GM12875 (cell line): ENCODE data around the gene MAST2.

Experiments
- H3K4me3 ChIP-seq: one replicate; pipeline ENCODE4 v1.5.1; 2011; ENCODE audit warnings: low read depth, low read length, control low read depth
- CTCF ChIP-seq: IDR thresholded peaks from 2 replicates; pipeline ENCODE4 v1.5.1; 2011; ENCODE audit warnings: low read depth, mild to moderate bottlenecking, control low read depth, inconsistent platforms, low read length, moderate library complexity, borderline replicate concordance; ENCODE audit not compliant: insufficient read depth

MAST2 gene

GRCh38 chr1:46076343-46076742 lies 272.9 kb downstream of the MAST2 start:
- no peak for TF ChIP-seq CTCF
- no peak overlapping the region for H3K4me3 ChIP-seq

- no peak overlapping the region for H3K4me3 ChIP-seq
- no peak for TF ChIP-seq CTCF
Observed at GRCh38 chr1:46077644-46078043, 274.2 kb downstream of the MAST2 start.

- no peak for TF ChIP-seq CTCF
- no peak overlapping the region for H3K4me3 ChIP-seq
Observed at GRCh38 chr1:46080257-46080656, 276.8 kb downstream of the MAST2 start.

GRCh38 chr1:46081206-46081605 lies 277.8 kb downstream of the MAST2 start:
- no peak for TF ChIP-seq CTCF
- no peak overlapping the region for H3K4me3 ChIP-seq

GRCh38 chr1:46081619-46082018 lies 278.2 kb downstream of the MAST2 start:
- H3K4me3 ChIP-seq, result no peak overlapping the region
- no peak for TF ChIP-seq CTCF

GRCh38 chr1:46083579-46083978 lies 280.2 kb downstream of the MAST2 start:
- TF ChIP-seq CTCF, result no peak
- H3K4me3 ChIP-seq, result no peak overlapping the region

- no peak for TF ChIP-seq CTCF
- H3K4me3 ChIP-seq, result no peak overlapping the region
Observed at GRCh38 chr1:46084553-46085451, 281.4 kb downstream of the MAST2 start.
